H1 (cell line): ENCODE results near the gene TEX22. TPM values are rescaled to one million over a fixed set of nuclear protein-coding genes. Genes with fewer than 3 reads are reported as not detected.

Experiments used
- CTCF ChIA-PET: fragments of 300-600 bp; sonication (Branson Sonifier 250); formaldehyde crosslinking; loops from one replicate; lab custom pipeline; 2021; ENCODE audit not compliant: partially characterized antibody; lab: Charles Lee
- POLR2A ChIA-PET: fragments of 300-600 bp; sonication (Branson Sonifier 250); formaldehyde crosslinking; loops from one replicate; lab custom pipeline; 2021; ENCODE audit warnings: inconsistent platforms; ENCODE audit not compliant: partially characterized antibody; lab: Charles Lee
- DNase-seq, 2 experiments: peaks; one replicate each; pipeline versions ENCODE4 v3.0.0 to v3.0.0-alpha.2; 2010 to 2022; ENCODE audit warnings: low spot score in 2 of 2, low read depth in 1 of 2, mixed read lengths in 1 of 2
- FAIRE-seq: peaks from 2 replicates; lab custom pipeline; 2011; peaks lifted over from hg19 to GRCh38; lab: Jason Lieb, UNC
- H2AFZ ChIP-seq: 2 replicates; pipeline ENCODE4 v1.8.1; 2012; ENCODE audit warnings: low read length, inconsistent platforms
- H2AK5ac ChIP-seq: 2 replicates; pipeline ENCODE4 v1.6.1; 2013; ENCODE audit warnings: low read depth, low read length
- H2BK120ac ChIP-seq: replicated peaks from 2 replicates; pipeline ENCODE3; 2013; ENCODE audit warnings: low read depth, low read length, inconsistent platforms
- H2BK12ac ChIP-seq: 2 replicates; pipeline ENCODE4 v1.6.1; 2013; ENCODE audit warnings: low read depth, low read length
- H2BK15ac ChIP-seq: 2 replicates; pipeline ENCODE4 v1.6.1; 2013; ENCODE audit warnings: low read length
- H2BK20ac ChIP-seq: 2 replicates; pipeline ENCODE4 v1.6.1; 2013; ENCODE audit warnings: low read length
- H2BK5ac ChIP-seq: 2 replicates; pipeline ENCODE4 v1.6.1; 2013; ENCODE audit warnings: low read depth, low read length
- H3K14ac ChIP-seq: 2 replicates; pipeline ENCODE4 v1.6.1; 2013; ENCODE audit warnings: inconsistent platforms; ENCODE audit not compliant: insufficient read length
- H3K18ac ChIP-seq: 2 replicates; pipeline ENCODE4 v1.6.1; 2013; ENCODE audit warnings: low read length; ENCODE audit errors: extremely low read depth
- H3K23ac ChIP-seq: 2 replicates; pipeline ENCODE4 v1.6.1; 2013; ENCODE audit warnings: inconsistent platforms; ENCODE audit not compliant: insufficient read length
- H3K23me2 ChIP-seq: 2 replicates; pipeline ENCODE4 v1.6.1; 2013; ENCODE audit warnings: low read depth, low read length
- H3K27ac ChIP-seq: 2 replicates; pipeline ENCODE4 v1.6.1; 2011; ENCODE audit warnings: low read depth, low read length, inconsistent platforms
- H3K27me3 ChIP-seq, 4 experiments: replicated peaks in 1 of 4; 1 replicate in 1 of 4; 2 replicates in 3 of 4; pipeline versions ENCODE4 v1.6.1 to v1.8.1; 2011 to 2013; ENCODE audit warnings: low read length in 3 of 4, mild to moderate bottlenecking in 3 of 4, inconsistent platforms in 2 of 4, mixed read lengths in 2 of 4, moderate library complexity in 1 of 4; ENCODE audit not compliant: control insufficient read depth in 3 of 4, insufficient read depth in 3 of 4; ENCODE audit errors: extremely low read depth in 1 of 4
- H3K36me3 ChIP-seq, 4 experiments: 2 replicates each; pipeline versions ENCODE4 v1.6.1 to v1.8.1; 2011 to 2013; ENCODE audit warnings: mild to moderate bottlenecking in 4 of 4, low read length in 3 of 4, moderate library complexity in 2 of 4, control low read depth in 1 of 4, inconsistent platforms in 1 of 4; ENCODE audit not compliant: insufficient read depth in 4 of 4, control insufficient read depth in 2 of 4
- H3K4ac ChIP-seq: replicated peaks from 2 replicates; pipeline ENCODE3; 2013; ENCODE audit warnings: low read length, low read depth, mixed read lengths, inconsistent platforms; ENCODE audit not compliant: insufficient read length
- H3K4me1 ChIP-seq, 4 experiments: replicated peaks in 1 of 4; 1 replicate in 1 of 4; 2 replicates in 3 of 4; pipeline versions ENCODE4 v1.6.1 to v1.8.1; 2011 to 2013; ENCODE audit warnings: low read length in 3 of 4, inconsistent platforms in 2 of 4, mixed read lengths in 1 of 4; ENCODE audit not compliant: insufficient read depth in 4 of 4, control insufficient read depth in 3 of 4
- H3K4me2 ChIP-seq, 2 experiments: 2 replicates each; pipeline versions ENCODE4 v1.6.1 to v1.8.1; 2011 to 2013; ENCODE audit warnings: low read depth in 2 of 2, low read length in 2 of 2, control low read depth in 1 of 2, inconsistent platforms in 1 of 2, mild to moderate bottlenecking in 1 of 2; ENCODE audit not compliant: insufficient read depth in 1 of 2
- H3K4me3 ChIP-seq, 4 experiments: fragments of 200-600, 300-600 bp in 1 of 4; sonication (generic), shearing (Covaris generic), sonication (Bioruptor Twin) in 1 of 4; 2 replicates each; pipeline versions ENCODE4 v1.5.1 to v1.8.1; 2011 to 2016; ENCODE audit warnings: low read length in 4 of 4, low read depth in 3 of 4, control low read depth in 2 of 4, inconsistent platforms in 2 of 4, mild to moderate bottlenecking in 2 of 4, mixed read lengths in 1 of 4, moderate library complexity in 1 of 4; ENCODE audit not compliant: insufficient read depth in 2 of 4; ENCODE audit errors: extremely low read depth in 1 of 4
- H3K56ac ChIP-seq: replicated peaks from 2 replicates; pipeline ENCODE3; 2013; ENCODE audit warnings: low read depth, mild to moderate bottlenecking, mixed read lengths, low read length, inconsistent platforms; ENCODE audit not compliant: insufficient read length
- H3K79me1 ChIP-seq: 2 replicates; pipeline ENCODE4 v1.6.1; 2013; ENCODE audit warnings: low read depth, low read length, control low read depth
- H3K79me2 ChIP-seq, 2 experiments: 2 replicates each; pipeline versions ENCODE4 v1.6.1 to v1.8.1; 2012 to 2013; ENCODE audit warnings: low read length in 2 of 2, mild to moderate bottlenecking in 2 of 2, inconsistent platforms in 1 of 2; ENCODE audit not compliant: insufficient read depth in 2 of 2, control insufficient read depth in 1 of 2
- H3K9ac ChIP-seq, 4 experiments: replicated peaks in 1 of 4; 1 replicate in 1 of 4; 2 replicates in 3 of 4; pipeline versions ENCODE4 v1.6.1 to v1.8.1; 2011 to 2013; ENCODE audit warnings: low read depth in 3 of 4, low read length in 3 of 4, control low read depth in 2 of 4, mild to moderate bottlenecking in 2 of 4, moderate library complexity in 2 of 4, inconsistent platforms in 1 of 4; ENCODE audit errors: extremely low read depth in 1 of 4
- H3K9me3 ChIP-seq, 2 experiments: 2 replicates each; pipeline versions ENCODE4 v1.6.1 to v1.8.1; 2012 to 2013; ENCODE audit warnings: mild to moderate bottlenecking in 2 of 2, moderate library complexity in 2 of 2, control low read depth in 1 of 2, inconsistent platforms in 1 of 2, low read depth in 1 of 2, low read length in 1 of 2, mixed read lengths in 1 of 2; ENCODE audit not compliant: insufficient read depth in 2 of 2
- H4K20me1 ChIP-seq, 2 experiments: replicated peaks in 1 of 2; 2 replicates each; pipeline versions ENCODE3 to v1.8.1; 2011 to 2013; ENCODE audit warnings: inconsistent platforms in 2 of 2, low read length in 2 of 2, mild to moderate bottlenecking in 1 of 2; ENCODE audit not compliant: insufficient read depth in 2 of 2, control insufficient read depth in 1 of 2
- H4K5ac ChIP-seq: 2 replicates; pipeline ENCODE4 v1.6.1; 2013; ENCODE audit warnings: low read length, low read depth, mixed read lengths, inconsistent platforms; ENCODE audit not compliant: insufficient read length
- H4K8ac ChIP-seq: 2 replicates; pipeline ENCODE4 v1.8.0; 2013; ENCODE audit warnings: mild to moderate bottlenecking, moderate library complexity, low read length, inconsistent platforms; ENCODE audit not compliant: insufficient read depth; ENCODE audit errors: extremely low read depth
- H4K91ac ChIP-seq: replicated peaks from 2 replicates; pipeline ENCODE3; 2013; ENCODE audit warnings: low read length, mixed read lengths, inconsistent platforms; ENCODE audit not compliant: insufficient read length
- BCL11A ChIP-seq, 2 experiments: IDR thresholded peaks; one replicate each; pipeline ENCODE4 v1.6.1; 2011; ENCODE audit warnings: low read depth in 2 of 2, low read length in 2 of 2, mild to moderate bottlenecking in 2 of 2
- CBX8 ChIP-seq: fragments of 300-800, 300-1000 bp; sonication (generic); IDR thresholded peaks from 2 replicates; pipeline ENCODE4 v1.7.1; 2016; ENCODE audit warnings: low read depth, low read length, borderline replicate concordance
- EP300 ChIP-seq, 2 experiments: IDR thresholded peaks; 1 replicate in 1 of 2; 2 replicates in 1 of 2; pipeline ENCODE4 v1.6.1; 2011 to 2012; ENCODE audit warnings: low read depth in 2 of 2, low read length in 2 of 2, mild to moderate bottlenecking in 2 of 2, borderline replicate concordance in 1 of 2, inconsistent platforms in 1 of 2, moderate library complexity in 1 of 2
- POLR2A ChIP-seq, 2 experiments: IDR thresholded peaks; 1 replicate in 1 of 2; 2 replicates in 1 of 2; pipeline ENCODE4 v1.6.1; 2011; ENCODE audit warnings: low read depth in 2 of 2, low read length in 2 of 2, mild to moderate bottlenecking in 2 of 2; ENCODE audit errors: control extremely low read depth in 1 of 2
- RXRA ChIP-seq: IDR thresholded peaks from 2 replicates; pipeline ENCODE4 v1.6.1; 2011; ENCODE audit warnings: low read depth, mild to moderate bottlenecking, low read length, moderate library complexity; ENCODE audit not compliant: insufficient read depth
- SRF ChIP-seq: IDR thresholded peaks from 2 replicates; pipeline ENCODE4 v1.6.1; 2011; ENCODE audit warnings: mild to moderate bottlenecking, low read depth, low read length, moderate library complexity
- TAF7 ChIP-seq: optimal IDR thresholded peaks from 2 replicates; pipeline ENCODE3; 2011; ENCODE audit warnings: low read depth, mild to moderate bottlenecking, inconsistent platforms, low read length, moderate library complexity, borderline replicate concordance
- USF2 ChIP-seq: IDR thresholded peaks from 2 replicates; pipeline ENCODE4 v1.6.1; 2011; ENCODE audit warnings: low read length, improper control_type of control experiment
- YY1 ChIP-seq: IDR thresholded peaks from 2 replicates; pipeline ENCODE4 v1.6.1; 2011; ENCODE audit warnings: low read depth, mild to moderate bottlenecking, low read length
- WGBS, 2 experiments: shearing (Covaris generic) in 1 of 2; methylation state at CpG; one replicate each; pipeline versions ENCODE4 v1.1.6 to v1.1.7; 2013 to 2015; ENCODE audit warnings: low lambda C conversion rate in 2 of 2, mixed read lengths in 2 of 2, inconsistent platforms in 1 of 2, low coverage in 1 of 2, missing lambda C conversion rate in 1 of 2; ENCODE audit not compliant: insufficient replicate concordance in 2 of 2, insufficient coverage in 1 of 2, insufficient read length in 1 of 2; ENCODE audit errors: extremely low coverage in 1 of 2, missing lambda C conversion rate in 1 of 2; 5-methylcytosine and 5-hydroxymethylcytosine counted together
- polyA plus RNA-seq, 7 experiments: library from polyadenylated mRNA; depleted of rRNA in 3 of 7; stranded (reverse) in 5 of 7; unstranded in 2 of 7; fragments of >200 nt in 5 of 7; fragments of 200-250 nt in 2 of 7; gene quantifications; 1 replicate in 5 of 7; 2 replicates in 1 of 7; 4 replicates in 1 of 7; pipeline versions ENCODE4 v1.2.1 to v1.2.3, GENCODE V29; 2011 to 2013; ENCODE audit warnings: missing spikeins in 2 of 7, mixed read lengths in 2 of 7
- total RNA-seq: library from RNA; stranded (reverse); fragmentation: NEBNext Ultra II Directional; extraction: Animal tissue kit (Norgen Biotek cat#: 25700); gene quantifications from 2 replicates; pipeline ENCODE4 v1.2.1, GENCODE V29; 2021

Gene TEX22
- total and polyA plus RNA-seq, 2 of the 8 experiments (the other 6 are each of a cell fraction or from before 2014, with no cell fraction given), result 0.24 to 0.39 TPM

GRCh38 chr14:105415481-105416428 is 17.4 kb downstream of the TEX22 start:
- Histone ChIP-seq H4K91ac (no peak overlapping the region), H2BK5ac (no peak overlapping the region), H3K4me2 (peak overlapping the region; percentile 66 to 69; a peak in 3 of 4 replicates)
- CTCF ChIA-PET, result interaction anchor here (1.2 to 1.8 kb wide), 4 partner anchors 16 to 73 kb away, joined by 3 to 5 read pairs (median 4); no protein-coding TSS in a partner anchor
- no peak for TF ChIP-seq EP300 (IDR thresholded peaks at IDR 0.05; ENCODE audit: borderline replicate concordance in 1 of 2, low read depth in 2 of 2, low read length in 2 of 2)
- TF ChIP-seq TAF7, result no peak
- TF ChIP-seq CBX8, result no peak
- no peak for TF ChIP-seq BCL11A (IDR thresholded peaks at IDR 0.05; ENCODE audit: low read depth in 2 of 2, low read length in 2 of 2)
- TF ChIP-seq POLR2A (IDR thresholded peaks at IDR 0.05; ENCODE audit: control extremely low read depth in 1 of 2, low read depth in 2 of 2, low read length in 2 of 2), result no peak
- no peak for TF ChIP-seq SRF
- TF ChIP-seq RXRA, result no peak
- TF ChIP-seq YY1, result no peak
- TF ChIP-seq USF2, result no peak
- TF ChIP-seq, all 59 proteins: peak for 0
- Histone ChIP-seq H2BK12ac (no peak overlapping the region), H3K23ac (no peak overlapping the region), H3K79me2 (peaks cover 3 to 12% of the 10 kb centered on the region in 2 experiments; a peak in 3 of 4 replicates), H3K79me1 (0 out of 2 replicates have a peak, but pooled peaks cover 5% of the 10 kb centered on the region), H3K4me3 (peak overlapping the region; percentile 36 to 68 (median 52); a peak in 5 of 8 replicates), H3K18ac (no peak overlapping the region), H3K27me3 (peaks cover 4 to 38% (median 34%) of the 10 kb centered on the region in 4 experiments), H2AFZ (no peak overlapping the region), H3K27ac (no peak overlapping the region), H2AK5ac (no peak overlapping the region), H3K9me3 (no peaks in the 10 kb centered on the region), H2BK15ac (no peak overlapping the region), H2BK20ac (no peak overlapping the region), H2BK120ac (no peak overlapping the region), H3K36me3 (no peaks in the 10 kb centered on the region; a peak in 1 of 8 replicates), H4K20me1 (peaks cover 0 to 7% of the 10 kb centered on the region in 2 experiments), H3K14ac (no peak overlapping the region), H3K23me2 (peaks cover 16% of the 10 kb centered on the region; the same call in 1 of the 2 replicates), H3K4ac (no peak overlapping the region), H3K56ac (no peak overlapping the region), H4K5ac (no peak overlapping the region), H3K4me1 (peaks cover 0 to 19% (median 14%) of the 10 kb centered on the region in 4 experiments; a peak in 6 of 7 replicates), H4K8ac (no peak overlapping the region), H3K9ac (no peak overlapping the region)
- FAIRE-seq (no peak), DNase-seq (no peak)
- POLR2A ChIA-PET, result interaction anchor here (0.7 to 1.6 kb wide), 3 partner anchors 20 to 58 kb away, joined by 3 to 4 read pairs (median 3); no protein-coding TSS in a partner anchor
- 92% methylated on average over 24 of the region's 25 CpGs; no CpG with 5 or more reads in 1 of the 2 experiments for WGBS, 2 experiments
